Caco-2 (cell line): ENCODE data around the gene SERPINB5. TPM values are rescaled to one million over a fixed set of nuclear protein-coding genes. Genes with fewer than 3 reads are reported as not detected.

Experiments used
- BruUV-seq: library from RNA; stranded (reverse); fragments of 400-500 nt; replicated peaks from 2 replicates; lab custom pipeline; 2021; lab: Mats Ljungman, UMichigan
- CTCF ChIA-PET: fragments of 300-600 bp; sonication (Branson Sonifier 250); formaldehyde crosslinking; loops from one replicate; lab custom pipeline; 2022; ENCODE audit warnings: antibody characterized with exemption; lab: Charles Lee
- POLR2A ChIA-PET: fragments of 300-600 bp; sonication (Branson Sonifier 250); formaldehyde crosslinking; loops from one replicate; lab custom pipeline; 2022; ENCODE audit warnings: antibody characterized with exemption; lab: Charles Lee
- DNase-seq, 2 experiments: peaks; one replicate each; pipeline versions ENCODE4 v3.0.0 to v3.0.0-alpha.2; 2020 to 2022
- H3K27me3 ChIP-seq: replicated peaks from 2 replicates; pipeline ENCODE4 v1.6.0; 2011; ENCODE audit warnings: low read length; ENCODE audit not compliant: control insufficient read depth, insufficient read depth
- H3K36me3 ChIP-seq: 2 replicates; pipeline ENCODE4 v1.5.1; 2011; ENCODE audit warnings: low read length; ENCODE audit not compliant: control insufficient read depth, insufficient read depth
- H3K4me1 ChIP-seq: fragments of 250-450 bp; sonication (Bioruptor Pico); 2 replicates; pipeline ENCODE4 v1.5.1; 2020; ENCODE audit warnings: mild to moderate bottlenecking
- H3K4me3 ChIP-seq: 2 replicates; pipeline ENCODE4 v1.5.1; 2011; ENCODE audit warnings: low read depth, mild to moderate bottlenecking, control low read depth, low read length
- H3K9me3 ChIP-seq: fragments of 250-450 bp; sonication (Bioruptor Pico); 2 replicates; pipeline ENCODE4 v1.5.1; 2020; ENCODE audit warnings: mild to moderate bottlenecking, moderate library complexity
- H3K27ac Mint-ChIP-seq: one replicate; pipeline ENCODE4 v1.8.0; 2022; ENCODE audit warnings: mixed read lengths; ENCODE audit not compliant: unreplicated experiment
- H3K27me3 Mint-ChIP-seq: one replicate; pipeline ENCODE4 v1.8.0; 2022; ENCODE audit warnings: mixed read lengths; ENCODE audit not compliant: insufficient read depth, unreplicated experiment
- H3K36me3 Mint-ChIP-seq: one replicate; pipeline ENCODE4 v1.8.0; 2022; ENCODE audit warnings: mild to moderate bottlenecking, mixed read lengths; ENCODE audit not compliant: insufficient read depth, unreplicated experiment
- H3K4me1 Mint-ChIP-seq: one replicate; pipeline ENCODE4 v1.8.0; 2022; ENCODE audit warnings: low read depth, mixed read lengths; ENCODE audit not compliant: unreplicated experiment
- H3K4me3 Mint-ChIP-seq: one replicate; pipeline ENCODE4 v1.8.0; 2022; ENCODE audit warnings: mild to moderate bottlenecking, moderate library complexity, mixed read lengths; ENCODE audit not compliant: unreplicated experiment
- H3K9me3 Mint-ChIP-seq: one replicate; pipeline ENCODE4 v1.8.0; 2022; ENCODE audit warnings: mixed read lengths; ENCODE audit not compliant: unreplicated experiment
- intact Hi-C: fragments of 100-400 bp; cut with micrococcal nuclease; formaldehyde crosslinking; loops from one replicate; pipeline ENCODE4 v1.10.0; 2022; ENCODE audit not compliant: unreplicated experiment
- total RNA-seq: library from RNA; stranded (reverse); gene quantifications from 2 replicates; pipeline ENCODE4 v1.2.3, GENCODE V29; 2022
- TF ChIP-seq, protein P1 (sequence below), 2 experiments: fragments of 200-600 bp in 1 of 2; IDR thresholded peaks; 1 replicate in 1 of 2; 2 replicates in 1 of 2; pipeline versions ENCODE4 v1.5.1 to v1.8.0; 2011 to 2022; ENCODE audit warnings: antibody characterized with exemption in 1 of 2, control low read depth in 1 of 2, inconsistent platforms in 1 of 2, low read depth in 1 of 2, low read length in 1 of 2, mild to moderate bottlenecking in 1 of 2, moderate library complexity in 1 of 2; ENCODE audit not compliant: insufficient read depth in 1 of 2, severe bottlenecking in 1 of 2, unreplicated experiment in 1 of 2

The SERPINB5 gene
- total RNA-seq, 1 experiment from 2014 or later = not detected

DNA sequence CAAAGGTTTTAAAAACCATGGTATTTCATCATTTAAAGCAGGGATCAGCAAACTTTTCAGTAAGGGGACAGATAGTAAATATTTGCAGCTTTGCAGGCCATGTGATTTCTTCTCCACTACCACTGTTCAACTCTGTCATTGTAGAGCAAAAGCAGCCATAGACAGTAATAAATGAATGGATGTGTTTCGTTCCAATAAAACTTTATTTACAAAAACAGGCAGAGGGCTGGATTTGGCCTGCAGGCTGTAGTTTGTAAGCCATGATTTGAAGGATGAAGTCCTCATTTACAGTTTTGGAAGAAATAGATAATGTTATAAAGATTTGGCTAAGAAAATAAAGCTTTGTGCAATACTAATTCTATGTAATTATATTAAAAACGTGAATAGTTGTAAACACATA, 67.3 kb downstream of the SERPINB5 start:
- CTCF ChIA-PET = no interaction called here
- Mint-ChIP-seq H3K9me3 (no peaks in the 10 kb centered on the region), H3K4me1 (no peaks in the 10 kb centered on the region), H3K27ac (no peak overlapping the region), H3K27me3 (peaks cover 2% of the 10 kb centered on the region), H3K4me3 (no peak overlapping the region), H3K36me3 (no peaks in the 10 kb centered on the region)
- Histone ChIP-seq H3K4me3 (no peak overlapping the region), H3K27me3 (no peaks in the 10 kb centered on the region), H3K4me1 (no peaks in the 10 kb centered on the region), H3K9me3 (no peaks in the 10 kb centered on the region), H3K36me3 (no peaks in the 10 kb centered on the region)
- no peak for DNase-seq
- TF ChIP-seq, protein P1, sequence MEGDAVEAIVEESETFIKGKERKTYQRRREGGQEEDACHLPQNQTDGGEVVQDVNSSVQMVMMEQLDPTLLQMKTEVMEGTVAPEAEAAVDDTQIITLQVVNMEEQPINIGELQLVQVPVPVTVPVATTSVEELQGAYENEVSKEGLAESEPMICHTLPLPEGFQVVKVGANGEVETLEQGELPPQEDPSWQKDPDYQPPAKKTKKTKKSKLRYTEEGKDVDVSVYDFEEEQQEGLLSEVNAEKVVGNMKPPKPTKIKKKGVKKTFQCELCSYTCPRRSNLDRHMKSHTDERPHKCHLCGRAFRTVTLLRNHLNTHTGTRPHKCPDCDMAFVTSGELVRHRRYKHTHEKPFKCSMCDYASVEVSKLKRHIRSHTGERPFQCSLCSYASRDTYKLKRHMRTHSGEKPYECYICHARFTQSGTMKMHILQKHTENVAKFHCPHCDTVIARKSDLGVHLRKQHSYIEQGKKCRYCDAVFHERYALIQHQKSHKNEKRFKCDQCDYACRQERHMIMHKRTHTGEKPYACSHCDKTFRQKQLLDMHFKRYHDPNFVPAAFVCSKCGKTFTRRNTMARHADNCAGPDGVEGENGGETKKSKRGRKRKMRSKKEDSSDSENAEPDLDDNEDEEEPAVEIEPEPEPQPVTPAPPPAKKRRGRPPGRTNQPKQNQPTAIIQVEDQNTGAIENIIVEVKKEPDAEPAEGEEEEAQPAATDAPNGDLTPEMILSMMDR (IDR thresholded peaks at IDR 0.05; ENCODE audit: insufficient read depth in 1 of 2, low read depth in 1 of 2, low read length in 1 of 2, severe bottlenecking in 1 of 2, unreplicated experiment in 1 of 2) = no peak
- POLR2A ChIA-PET = no interaction called here
- intact Hi-C loops = no loop called here
- no TSS peak for BruUV-seq

DNA sequence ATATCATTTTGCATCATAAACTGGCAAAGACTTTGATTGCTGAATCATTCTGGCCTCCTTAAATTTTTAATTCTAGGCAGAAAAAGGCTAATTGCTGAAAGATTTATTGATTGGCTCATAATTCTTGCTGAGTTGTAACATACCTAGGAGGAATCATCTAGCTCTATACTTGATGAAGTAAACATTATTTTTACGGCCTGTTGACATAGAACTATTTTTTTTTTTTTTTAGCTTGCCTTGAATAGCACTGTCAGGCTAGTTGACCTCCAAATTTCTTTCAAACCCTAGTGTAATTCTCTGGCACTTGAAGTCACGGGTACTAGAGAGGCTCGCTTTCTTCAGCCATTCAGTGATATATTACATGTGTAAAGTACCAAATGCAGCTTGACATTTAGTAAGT, 68.2 kb downstream of the SERPINB5 start:
- peaks cover 2% of the 10 kb centered on the region for H3K27me3 Mint-ChIP-seq
- intact Hi-C loops = no loop called here
- DNase-seq = no peak

DNA sequence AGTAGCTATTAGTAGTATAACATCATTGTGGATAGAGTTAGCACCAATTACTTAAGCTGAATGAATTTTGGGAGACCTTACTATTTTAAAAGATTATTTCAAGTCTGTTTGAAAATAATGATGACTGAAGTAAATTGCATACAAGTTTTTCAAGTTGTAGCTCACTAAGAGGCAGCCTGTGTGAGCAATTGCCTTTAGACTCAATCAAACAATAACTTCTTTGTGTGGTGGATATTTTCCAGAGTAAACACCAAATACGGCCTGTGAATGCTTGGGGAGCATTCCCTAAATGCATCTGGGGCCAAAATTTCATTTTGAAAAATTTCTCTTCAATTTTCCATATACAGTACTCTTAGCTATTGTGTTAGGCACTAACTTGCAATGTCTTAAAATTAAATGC, 73.3 kb downstream of the SERPINB5 start:
- Mint-ChIP-seq H3K9me3 (no peaks in the 10 kb centered on the region), H3K27ac (no peak overlapping the region), H3K36me3 (no peaks in the 10 kb centered on the region), H3K27me3 (no peaks in the 10 kb centered on the region), H3K4me1 (no peaks in the 10 kb centered on the region), H3K4me3 (no peak overlapping the region)
- no peak for DNase-seq
- TF ChIP-seq, protein P1 (IDR thresholded peaks at IDR 0.05; ENCODE audit: insufficient read depth in 1 of 2, low read depth in 1 of 2, low read length in 1 of 2, severe bottlenecking in 1 of 2, unreplicated experiment in 1 of 2) = no peak
- intact Hi-C loops = no loop called here
- CTCF ChIA-PET = interaction anchor here (0.5 kb wide), 1 partner anchor 302 kb away, joined by 7 read pairs; no protein-coding TSS in a partner anchor
- BruUV-seq = no TSS peak
- H3K27me3 ChIP-seq = no peaks in the 10 kb centered on the region
- H3K9me3 ChIP-seq = no peaks in the 10 kb centered on the region
- H3K4me3 ChIP-seq = no peak overlapping the region
- H3K4me1 ChIP-seq = no peaks in the 10 kb centered on the region
- H3K36me3 ChIP-seq = no peaks in the 10 kb centered on the region
- POLR2A ChIA-PET = no interaction called here

More for the DNA sequence above, 68.2 kb downstream of the SERPINB5 start:
- Histone ChIP-seq H3K4me3 (no peak overlapping the region), H3K36me3 (no peaks in the 10 kb centered on the region), H3K4me1 (no peaks in the 10 kb centered on the region), H3K27me3 (no peaks in the 10 kb centered on the region), H3K9me3 (no peaks in the 10 kb centered on the region)
- CTCF ChIA-PET = no interaction called here
- H3K27ac Mint-ChIP-seq = no peak overlapping the region
- H3K9me3 Mint-ChIP-seq = no peaks in the 10 kb centered on the region
- H3K4me1 Mint-ChIP-seq = no peaks in the 10 kb centered on the region
- no TSS peak for BruUV-seq
- POLR2A ChIA-PET = no interaction called here
- TF ChIP-seq, protein P1 (IDR thresholded peaks at IDR 0.05; ENCODE audit: insufficient read depth in 1 of 2, low read depth in 1 of 2, low read length in 1 of 2, severe bottlenecking in 1 of 2, unreplicated experiment in 1 of 2) = no peak
- H3K4me3 Mint-ChIP-seq = no peak overlapping the region
- H3K36me3 Mint-ChIP-seq = no peaks in the 10 kb centered on the region
